ENCODE measurements around the gene EXOC2.

Gene EXOC2

DNA sequence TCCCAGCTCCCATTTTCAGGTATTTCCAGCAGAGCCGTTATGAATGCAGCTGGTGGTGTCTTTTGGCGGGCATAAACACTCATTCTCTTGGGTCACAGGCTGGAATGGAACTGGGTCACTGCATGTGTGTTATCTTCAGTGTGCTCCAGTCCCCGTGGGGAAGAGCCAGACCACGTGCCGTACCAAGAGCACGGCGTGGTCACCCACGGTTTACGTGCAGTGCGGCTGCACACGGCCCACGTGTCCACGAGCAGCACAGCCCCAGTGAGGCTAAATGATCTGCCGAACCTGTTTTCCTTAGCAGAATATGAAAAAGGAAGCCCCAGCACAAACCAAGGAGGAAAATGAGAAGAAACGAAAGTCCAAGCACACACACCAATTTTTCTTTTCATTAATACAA lies 179.9 kb downstream of the EXOC2 start:
- TF ChIP-seq CTCF (IDR thresholded peaks at IDR 0.05; ENCODE audit: low read depth, low read length, missing control alignments): no peak
- no peak for DNase-seq (ENCODE audit: low read depth)
- H3K4me3 ChIP-seq (ENCODE audit: low read depth, low read length): no peak overlapping the region
- in situ Hi-C loops (cut with HindIII; ENCODE audit: low sequenced_read_pairs): no loop called here

DNA sequence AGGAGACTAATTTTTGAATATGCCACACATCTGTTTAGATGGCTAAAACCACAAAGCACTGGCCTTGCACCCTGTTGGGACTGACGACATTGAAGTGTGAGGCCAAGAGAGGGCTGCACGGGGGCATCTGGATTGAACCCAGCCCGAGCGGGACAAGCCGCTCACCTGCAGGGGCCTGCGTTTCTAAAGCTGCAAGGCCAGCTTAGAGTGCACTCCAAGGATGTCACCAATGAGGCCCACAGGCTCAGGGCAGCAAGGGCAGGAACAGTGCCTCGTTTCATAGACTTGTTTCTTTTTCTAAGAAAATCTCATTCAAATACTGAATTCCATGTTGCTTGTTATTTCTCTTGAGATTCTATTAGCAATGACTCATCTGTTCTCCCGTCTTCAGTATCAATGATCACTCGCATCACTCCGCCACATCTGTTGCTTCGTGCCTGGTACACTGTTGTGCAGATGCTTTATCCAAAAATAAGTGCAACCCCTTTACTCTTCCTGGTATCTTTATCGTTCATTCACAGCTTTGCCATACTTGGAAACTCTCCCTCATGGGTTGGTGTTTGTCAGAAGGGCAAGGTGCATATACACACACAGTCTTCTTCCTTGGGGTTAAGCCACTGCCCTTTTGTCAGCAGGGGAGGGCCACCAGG lies 181.3 kb downstream of the EXOC2 start:
- no peak for DNase-seq (ENCODE audit: low read depth)
- in situ Hi-C loops (cut with HindIII; ENCODE audit: low sequenced_read_pairs): no loop called here
- H3K4me3 ChIP-seq (ENCODE audit: low read depth, low read length): no peak overlapping the region
- no peak for TF ChIP-seq CTCF (IDR thresholded peaks at IDR 0.05; ENCODE audit: low read depth, low read length, missing control alignments)

- in situ Hi-C loops (cut with HindIII; ENCODE audit: low sequenced_read_pairs): no loop called here
Observed at GRCh38 chr6:509676-510075, 183.3 kb downstream of the EXOC2 start.

DNA sequence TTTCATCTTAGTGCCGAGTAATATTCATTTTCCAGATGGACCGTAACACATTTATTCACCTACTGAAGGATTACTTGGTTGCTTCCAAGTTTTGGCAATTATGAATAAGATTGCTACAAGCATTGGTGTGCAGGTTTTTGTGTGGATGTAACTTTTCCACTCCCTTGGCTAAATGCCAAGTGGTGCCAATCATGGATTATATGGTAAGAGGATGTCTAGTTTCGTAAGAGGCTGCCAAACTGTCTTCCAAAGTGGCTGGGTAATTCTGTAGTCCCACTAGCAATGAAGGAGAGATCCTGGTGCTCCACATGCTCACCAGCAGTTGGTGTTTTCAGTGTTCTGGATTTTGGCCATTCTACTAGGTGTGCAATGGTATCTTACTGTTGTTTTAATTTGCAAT lies 184.3 kb downstream of the EXOC2 start:
- TF ChIP-seq CTCF (IDR thresholded peaks at IDR 0.05; ENCODE audit: low read depth, low read length, missing control alignments): no peak
- H3K4me3 ChIP-seq (ENCODE audit: low read depth, low read length): no peak overlapping the region
- no peak for DNase-seq (ENCODE audit: low read depth)
- in situ Hi-C loops (cut with HindIII; ENCODE audit: low sequenced_read_pairs): no loop called here

More at GRCh38 chr6:509676-510075, 183.3 kb downstream of the EXOC2 start:
- DNase-seq (ENCODE audit: low read depth): no peak
- H3K4me3 ChIP-seq (ENCODE audit: low read depth, low read length): no peak overlapping the region
- no peak for TF ChIP-seq CTCF (IDR thresholded peaks at IDR 0.05; ENCODE audit: low read depth, low read length, missing control alignments)

- no peak for TF ChIP-seq CTCF (IDR thresholded peaks at IDR 0.05; ENCODE audit: low read depth, low read length, missing control alignments)
- no peak overlapping the region for H3K4me3 ChIP-seq (ENCODE audit: low read depth, low read length)
- in situ Hi-C loops (cut with HindIII; ENCODE audit: low sequenced_read_pairs): no loop called here
- DNase-seq (ENCODE audit: low read depth): no peak
Observed at GRCh38 chr6:508006-508405, 184.9 kb downstream of the EXOC2 start.

DNA sequence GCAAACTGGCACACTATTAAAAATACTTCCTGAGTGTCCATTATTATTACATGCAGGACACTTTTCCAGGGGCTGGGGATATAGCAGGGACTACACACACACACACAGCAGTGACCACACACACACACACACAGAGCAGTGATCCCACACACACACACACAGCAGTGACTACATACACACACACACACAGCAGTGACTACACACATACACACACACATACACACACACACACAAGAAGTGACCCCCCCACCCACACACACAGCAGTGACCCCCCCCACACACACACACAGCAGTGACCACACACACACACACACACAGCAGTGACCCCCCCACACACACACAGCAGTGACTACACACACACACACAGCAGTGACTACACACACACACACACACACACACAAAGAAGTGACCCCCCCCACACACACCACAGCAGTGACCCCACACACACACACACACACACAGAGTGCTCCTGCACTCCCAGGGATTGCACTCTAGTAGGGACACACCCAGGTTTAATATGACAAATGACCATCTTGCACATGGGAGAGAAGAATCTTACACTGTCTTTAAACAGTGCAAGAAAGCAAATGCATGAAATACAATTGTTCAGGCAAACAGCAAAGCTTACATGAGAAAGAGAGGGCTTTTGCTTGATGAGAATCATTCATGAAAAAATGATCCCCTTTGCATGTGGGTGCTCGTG lies 185.9 kb downstream of the EXOC2 start:
- no peak for TF ChIP-seq CTCF (IDR thresholded peaks at IDR 0.05; ENCODE audit: low read depth, low read length, missing control alignments)
- no peak overlapping the region for H3K4me3 ChIP-seq (ENCODE audit: low read depth, low read length)
- in situ Hi-C loops (cut with HindIII; ENCODE audit: low sequenced_read_pairs): no loop called here
- no peak for DNase-seq (ENCODE audit: low read depth)
